ENCODE measurements around the gene IKBKE.

IKBKE gene

GRCh38 chr1:206466840-206467649 lies 3.2 kb upstream of the IKBKE start:
- DNase-seq (ENCODE audit: low spot score): no peak
- TF ChIP-seq, protein P1, sequence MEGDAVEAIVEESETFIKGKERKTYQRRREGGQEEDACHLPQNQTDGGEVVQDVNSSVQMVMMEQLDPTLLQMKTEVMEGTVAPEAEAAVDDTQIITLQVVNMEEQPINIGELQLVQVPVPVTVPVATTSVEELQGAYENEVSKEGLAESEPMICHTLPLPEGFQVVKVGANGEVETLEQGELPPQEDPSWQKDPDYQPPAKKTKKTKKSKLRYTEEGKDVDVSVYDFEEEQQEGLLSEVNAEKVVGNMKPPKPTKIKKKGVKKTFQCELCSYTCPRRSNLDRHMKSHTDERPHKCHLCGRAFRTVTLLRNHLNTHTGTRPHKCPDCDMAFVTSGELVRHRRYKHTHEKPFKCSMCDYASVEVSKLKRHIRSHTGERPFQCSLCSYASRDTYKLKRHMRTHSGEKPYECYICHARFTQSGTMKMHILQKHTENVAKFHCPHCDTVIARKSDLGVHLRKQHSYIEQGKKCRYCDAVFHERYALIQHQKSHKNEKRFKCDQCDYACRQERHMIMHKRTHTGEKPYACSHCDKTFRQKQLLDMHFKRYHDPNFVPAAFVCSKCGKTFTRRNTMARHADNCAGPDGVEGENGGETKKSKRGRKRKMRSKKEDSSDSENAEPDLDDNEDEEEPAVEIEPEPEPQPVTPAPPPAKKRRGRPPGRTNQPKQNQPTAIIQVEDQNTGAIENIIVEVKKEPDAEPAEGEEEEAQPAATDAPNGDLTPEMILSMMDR (IDR thresholded peaks at IDR 0.05; ENCODE audit: extremely low read depth, missing control alignments): no peak

- TF ChIP-seq, protein P1 (IDR thresholded peaks at IDR 0.05; ENCODE audit: extremely low read depth, missing control alignments): no peak
- DNase-seq (ENCODE audit: low spot score): peak; percentile 59
Measured at GRCh38 chr1:206467915-206468314, 2.4 kb upstream of the IKBKE start.

GRCh38 chr1:206468571-206468970 lies 1.7 kb upstream of the IKBKE start:
- no peak for DNase-seq (ENCODE audit: low spot score)
- TF ChIP-seq, protein P1 (IDR thresholded peaks at IDR 0.05; ENCODE audit: extremely low read depth, missing control alignments): no peak

- TF ChIP-seq, protein P1 (IDR thresholded peaks at IDR 0.05; ENCODE audit: extremely low read depth, missing control alignments): no peak
- DNase-seq (ENCODE audit: low spot score): peak; percentile 41
Measured at GRCh38 chr1:206469411-206469932, 804 bp upstream of the IKBKE start.

DNA sequence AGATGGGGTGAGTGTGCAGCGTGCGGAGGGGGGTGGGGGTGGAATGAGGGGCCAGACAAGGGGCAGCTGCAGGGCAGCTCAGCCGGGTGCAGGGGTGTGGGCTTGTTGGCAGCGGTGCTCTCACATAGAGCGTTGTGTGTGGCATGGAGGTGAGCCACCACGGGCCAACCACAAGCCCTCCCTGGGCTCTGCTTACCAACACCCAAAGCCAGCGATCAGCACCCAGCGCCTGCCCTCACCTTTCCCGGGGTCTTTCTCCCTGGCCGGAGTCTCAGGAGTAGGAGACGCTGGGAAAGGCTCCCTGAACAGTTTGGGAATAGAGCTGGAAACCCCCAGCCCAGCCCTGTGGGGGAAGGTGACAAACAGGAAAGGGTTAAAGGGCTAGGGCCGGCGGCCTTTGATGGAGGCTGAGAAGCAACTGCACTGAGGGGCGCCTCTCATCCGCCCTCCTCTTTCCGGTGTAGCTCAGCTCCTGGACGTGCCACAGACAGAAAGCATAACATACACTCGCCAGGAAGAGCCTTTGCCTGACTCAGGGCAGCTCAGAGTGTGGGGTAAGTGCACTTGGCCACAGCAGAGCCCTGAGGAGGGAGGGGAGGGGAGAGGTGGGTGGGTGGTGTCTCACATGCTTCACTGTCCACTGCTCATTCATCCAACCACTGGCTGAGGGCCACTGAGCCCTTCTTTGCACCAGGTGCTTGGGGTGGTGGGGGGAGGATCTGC lies 577 bp downstream of the IKBKE start:
- TF ChIP-seq, protein P1 (IDR thresholded peaks at IDR 0.05; ENCODE audit: extremely low read depth, missing control alignments): no peak
- DNase-seq (ENCODE audit: low spot score): peak; percentile 64

DNA sequence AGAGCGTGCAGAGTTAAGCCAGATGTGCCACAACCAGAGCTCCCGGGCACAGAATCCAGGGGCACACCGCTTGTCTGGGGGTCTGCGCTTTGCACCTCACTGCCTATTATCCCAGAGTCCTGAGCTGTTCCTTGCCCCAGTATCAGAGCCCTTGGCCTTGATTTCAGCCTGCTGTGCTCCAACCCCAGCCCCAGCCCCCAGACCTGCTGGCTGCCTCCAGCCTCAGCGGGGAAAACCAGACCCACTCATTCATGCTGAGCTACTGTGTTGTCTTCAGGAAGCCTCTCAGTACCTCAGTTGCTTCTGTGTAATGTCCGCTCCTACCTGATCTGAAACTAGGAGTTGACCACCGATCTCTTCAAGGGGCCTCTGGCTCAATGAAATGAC lies 1.1 kb downstream of the IKBKE start:
- TF ChIP-seq, protein P1 (IDR thresholded peaks at IDR 0.05; ENCODE audit: extremely low read depth, missing control alignments): no peak
- DNase-seq (ENCODE audit: low spot score): peak; percentile 48

DNA sequence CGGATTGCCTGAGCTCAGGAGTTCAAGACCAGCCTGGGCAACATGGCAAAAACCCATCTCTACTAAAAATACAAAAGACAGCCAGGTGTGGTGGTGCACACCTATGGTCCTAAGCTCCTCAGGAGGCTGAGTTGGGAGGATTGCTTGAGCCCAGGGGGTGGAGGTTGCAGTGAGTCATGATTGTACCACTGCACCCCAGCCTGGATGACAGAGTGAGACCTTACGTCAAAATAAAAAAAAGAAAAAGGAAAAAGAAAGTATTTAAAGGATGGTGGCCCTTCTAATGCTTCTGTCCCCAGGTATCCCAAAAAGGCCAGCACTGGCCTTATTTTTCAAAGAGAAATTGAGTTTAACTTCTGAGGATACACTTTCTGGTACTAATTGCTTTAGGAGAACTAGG lies 1.7 kb downstream of the IKBKE start:
- DNase-seq (ENCODE audit: low spot score): no peak

More for the DNA sequence above, 1.7 kb downstream of the IKBKE start:
- TF ChIP-seq, protein P1 (IDR thresholded peaks at IDR 0.05; ENCODE audit: extremely low read depth, missing control alignments): no peak
